Vagina (tissue), 2 donors: Measurements from ENCODE around the gene NPTX2. TPM values are rescaled to one million over a fixed set of nuclear protein-coding genes. Genes with fewer than 3 reads are reported as not detected.

Experiments
- DNase-seq, 2 donors: peaks; one replicate each; pipeline ENCODE4 v3.0.0-alpha.2; 2017; ENCODE audit errors: extremely low spot score in 2 of 2
- H3K27ac ChIP-seq: fragments of 200-600 bp; sonication (generic); one replicate; pipeline ENCODE4 v1.5.1; 2019
- H3K27me3 ChIP-seq: fragments of 200-600 bp; sonication (generic); one replicate; pipeline ENCODE4 v1.5.1; 2019
- H3K36me3 ChIP-seq, 2 donors: fragments of 200-600 bp; sonication (generic); one replicate each; pipeline ENCODE4 v1.5.1; 2017 to 2019
- H3K4me1 ChIP-seq: fragments of 200-600 bp; sonication (generic); one replicate; pipeline ENCODE4 v1.5.1; 2019
- H3K4me3 ChIP-seq, 2 donors: fragments of 200-600 bp; sonication (generic); 1 replicate in 1 of 2; 2 replicates in 1 of 2; pipeline ENCODE4 v1.5.1; 2016 to 2019
- H3K9me3 ChIP-seq: fragments of 200-600 bp; sonication (generic); one replicate; pipeline ENCODE4 v1.5.1; 2019
- CTCF ChIP-seq, 3 experiments: fragments of 450-650 bp in 2 of 3; fragments of 200-600 bp in 1 of 3; sonication (generic) in 1 of 3; IDR thresholded peaks; one replicate each; pipeline ENCODE4 v1.5.1; 2017 to 2019; ENCODE audit warnings: antibody characterized with exemption in 3 of 3, mild to moderate bottlenecking in 2 of 3, moderate library complexity in 2 of 3
- POLR2A ChIP-seq, 2 donors: fragments of 450-650 bp; IDR thresholded peaks; one replicate each; pipeline ENCODE4 v1.6.1; 2017; ENCODE audit warnings: antibody characterized with exemption in 2 of 2, mild to moderate bottlenecking in 2 of 2, moderate library complexity in 2 of 2
- POLR2AphosphoS5 ChIP-seq, 2 donors: sonication (generic); formaldehyde crosslinking; IDR thresholded peaks; one replicate each; pipeline ENCODE4 v1.9.0; 2017; ENCODE audit warnings: antibody characterized with exemption in 2 of 2, mild to moderate bottlenecking in 2 of 2, low read depth in 1 of 2; ENCODE audit not compliant: insufficient read depth in 1 of 2
- intact Hi-C: fragments of 100-400 bp; cut with DNase I; formaldehyde crosslinking; loops from one replicate; pipeline ENCODE4 v1.15.1; 2023
- total RNA-seq: library from RNA; depleted of rRNA; stranded (reverse); fragments of >200 nt; gene quantifications from one replicate; pipeline ENCODE4 v1.2.3, GENCODE V29; 2016

The NPTX2 gene
- total RNA-seq, 1 donor from 2014 or later, result 13.0 TPM

- no peaks in the 10 kb centered on the region for H3K4me1 ChIP-seq
- DNase-seq, result no peak
- no peak overlapping the region for H3K4me3 ChIP-seq
- intact Hi-C loops, result no loop called here
- H3K27ac ChIP-seq, result no peak overlapping the region
- no peaks in the 10 kb centered on the region for H3K36me3 ChIP-seq
- TF ChIP-seq POLR2AphosphoS5 (IDR thresholded peaks at IDR 0.05; ENCODE audit: insufficient read depth in 1 of 2, low read depth in 1 of 2), result no peak
- TF ChIP-seq POLR2A (IDR thresholded peaks at IDR 0.05), result no peak
- no peak for TF ChIP-seq CTCF (IDR thresholded peaks at IDR 0.05)
- H3K9me3 ChIP-seq, result no peaks in the 10 kb centered on the region
- H3K27me3 ChIP-seq, result no peaks in the 10 kb centered on the region
These were observed 22.3 kb upstream of the NPTX2 start for GRCh38 chr7:98594787-98595186.

DNA sequence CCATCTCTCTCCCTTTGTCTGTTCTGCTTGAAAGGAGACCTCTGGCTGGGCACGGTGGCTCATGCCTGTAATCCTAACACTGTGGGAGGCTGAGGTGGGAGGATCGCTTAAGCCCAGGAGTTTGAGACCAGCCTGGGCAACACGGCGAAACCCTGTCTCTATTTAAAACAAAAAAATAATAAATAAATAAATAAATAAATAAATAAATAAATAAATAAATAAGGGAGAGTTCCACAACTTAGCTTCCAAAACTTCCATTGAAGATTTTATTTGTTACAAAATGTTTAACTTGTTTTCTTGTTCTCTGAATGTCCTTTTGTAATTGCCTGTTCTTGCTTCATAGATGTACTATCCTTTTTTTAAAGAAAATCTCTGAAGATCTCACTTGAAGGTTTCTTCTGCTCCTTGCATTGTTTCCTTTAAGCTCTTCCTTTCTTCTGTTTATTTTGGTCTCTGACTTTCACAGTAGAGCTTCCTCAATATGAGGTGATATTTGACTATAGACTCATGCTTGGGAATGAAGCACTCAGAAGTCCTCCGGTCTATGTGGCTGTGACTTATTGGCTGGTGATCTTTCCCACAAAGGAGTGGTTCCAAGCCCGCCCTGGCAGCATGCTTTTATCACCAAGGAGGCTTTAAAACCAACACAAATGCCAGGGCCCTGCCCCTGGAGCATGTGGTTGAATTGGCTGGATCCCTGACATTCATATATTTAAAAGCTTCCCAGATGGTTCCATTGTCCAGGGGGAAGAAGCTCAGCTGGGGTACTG is 18.1 kb upstream of the NPTX2 start:
- TF ChIP-seq CTCF (IDR thresholded peaks at IDR 0.05) (no peak), POLR2AphosphoS5 (IDR thresholded peaks at IDR 0.05; ENCODE audit: insufficient read depth in 1 of 2, low read depth in 1 of 2) (no peak), POLR2A (IDR thresholded peaks at IDR 0.05) (no peak)

DNA sequence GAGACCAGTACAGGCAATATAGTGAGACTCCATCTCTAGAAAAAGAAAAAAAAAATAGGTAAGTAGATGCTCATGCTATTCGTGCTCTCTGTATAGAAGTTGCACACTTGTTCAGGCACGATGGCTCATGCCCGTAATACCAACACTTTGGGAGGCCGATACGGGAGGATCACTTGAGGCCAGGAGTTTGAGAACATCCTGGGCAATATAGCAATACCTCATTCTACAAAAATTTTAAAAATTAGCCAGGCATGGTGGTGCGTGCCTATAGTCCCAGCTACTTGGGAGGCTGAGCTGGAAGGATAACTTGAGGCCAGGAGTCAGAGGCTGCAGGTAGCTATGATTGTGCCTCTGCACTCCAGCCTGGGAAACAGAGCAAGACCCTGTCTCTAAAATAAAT is 17.2 kb upstream of the NPTX2 start:
- DNase-seq, result no peak
- TF ChIP-seq CTCF (IDR thresholded peaks at IDR 0.05) (no peak), POLR2A (IDR thresholded peaks at IDR 0.05) (no peak)
- Histone ChIP-seq H3K4me1 (no peaks in the 10 kb centered on the region), H3K36me3 (no peaks in the 10 kb centered on the region), H3K27me3 (no peaks in the 10 kb centered on the region), H3K27ac (no peak overlapping the region), H3K4me3 (no peak overlapping the region), H3K9me3 (no peaks in the 10 kb centered on the region)
- intact Hi-C loops, result no loop called here

More for the DNA sequence above, 18.1 kb upstream of the NPTX2 start:
- H3K27ac ChIP-seq, result no peak overlapping the region
- intact Hi-C loops, result no loop called here
- no peak for DNase-seq
- no peaks in the 10 kb centered on the region for H3K36me3 ChIP-seq
- no peak overlapping the region for H3K4me3 ChIP-seq
- H3K4me1 ChIP-seq, result no peaks in the 10 kb centered on the region
- no peaks in the 10 kb centered on the region for H3K27me3 ChIP-seq
- no peaks in the 10 kb centered on the region for H3K9me3 ChIP-seq

DNA sequence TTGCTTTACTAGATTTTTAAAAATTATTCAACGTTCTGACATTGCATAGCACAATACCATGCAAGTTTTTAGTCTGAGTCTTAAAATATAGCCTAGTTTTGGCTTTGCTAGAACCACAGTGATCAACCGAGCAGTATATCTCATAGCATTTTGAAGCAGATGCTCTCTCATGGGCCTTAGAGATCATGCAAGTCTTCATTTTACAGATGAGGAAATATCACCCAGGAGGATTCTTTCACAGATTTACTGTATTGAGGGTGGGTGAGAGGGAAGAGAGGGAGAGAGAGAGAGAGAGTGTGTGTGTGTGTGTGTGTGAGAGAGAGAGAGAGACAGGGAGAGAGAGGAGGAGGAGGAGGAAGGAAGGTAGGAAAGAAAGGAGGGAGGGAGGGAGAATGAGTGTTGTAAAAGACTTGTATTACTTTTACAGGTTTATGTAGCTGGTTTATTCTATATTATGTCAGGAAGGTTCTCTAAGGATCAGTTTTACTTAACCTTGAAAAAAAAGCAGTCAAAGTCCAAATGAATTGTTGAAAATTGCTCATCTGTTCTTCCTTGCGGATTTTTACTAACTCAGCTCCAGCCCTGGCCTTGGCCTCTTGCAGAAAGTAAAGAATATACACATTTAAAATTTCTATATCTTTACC is 14.2 kb upstream of the NPTX2 start:
- H3K27ac ChIP-seq, result no peak overlapping the region
- no peak for TF ChIP-seq CTCF (IDR thresholded peaks at IDR 0.05)
- TF ChIP-seq POLR2A (IDR thresholded peaks at IDR 0.05), result no peak
- no peak for TF ChIP-seq POLR2AphosphoS5 (IDR thresholded peaks at IDR 0.05; ENCODE audit: insufficient read depth in 1 of 2, low read depth in 1 of 2)
- no peaks in the 10 kb centered on the region for H3K27me3 ChIP-seq
- no peaks in the 10 kb centered on the region for H3K9me3 ChIP-seq
- H3K36me3 ChIP-seq, result no peaks in the 10 kb centered on the region
- intact Hi-C loops, result no loop called here
- no peak overlapping the region for H3K4me3 ChIP-seq
- DNase-seq, result no peak
- no peaks in the 10 kb centered on the region for H3K4me1 ChIP-seq

GRCh38 chr7:98603399-98603788 is 13.7 kb upstream of the NPTX2 start:
- H3K36me3 ChIP-seq, result no peaks in the 10 kb centered on the region
- no peaks in the 10 kb centered on the region for H3K9me3 ChIP-seq
- H3K4me3 ChIP-seq, result no peak overlapping the region
- H3K27ac ChIP-seq, result no peak overlapping the region
- no peaks in the 10 kb centered on the region for H3K27me3 ChIP-seq
- TF ChIP-seq POLR2AphosphoS5 (IDR thresholded peaks at IDR 0.05; ENCODE audit: insufficient read depth in 1 of 2, low read depth in 1 of 2), result no peak
- no peak for TF ChIP-seq POLR2A (IDR thresholded peaks at IDR 0.05)
- no peak for TF ChIP-seq CTCF (IDR thresholded peaks at IDR 0.05)
- H3K4me1 ChIP-seq, result no peaks in the 10 kb centered on the region
- no peak for DNase-seq
- intact Hi-C loops, result no loop called here
